CD4-positive, alpha-beta T cell treated with Interleukin-15 for 1 hour (primary cell): ENCODE results near the gene FAM234A.
"Not testable (repeated sequence)": the region's sequence is repeated elsewhere in the genome, so short reads cannot be mapped to it uniquely, and the experiment has no call there.

ENCODE experiments used
- DNase-seq: peaks from one replicate; pipeline ENCODE4 v3.0.0-alpha.2; 2020

Gene FAM234A

DNA sequence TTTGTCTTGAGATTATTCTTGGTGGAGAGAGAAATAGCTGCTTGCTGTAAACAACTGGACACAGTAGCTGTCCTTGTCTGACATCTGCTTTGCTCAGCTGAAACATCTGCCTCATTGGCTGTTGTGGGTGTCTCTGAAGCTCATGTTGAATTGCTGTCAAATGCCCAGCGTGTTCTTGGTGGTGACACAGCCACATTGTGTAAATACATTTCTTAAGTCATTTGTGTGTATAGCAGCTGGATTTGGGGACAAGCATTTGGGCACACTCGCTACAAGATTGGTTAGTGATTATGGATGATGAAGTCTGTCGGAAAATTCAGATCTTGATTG is 5.3 kb downstream of the FAM234A start:
- no peak for DNase-seq

DNA sequence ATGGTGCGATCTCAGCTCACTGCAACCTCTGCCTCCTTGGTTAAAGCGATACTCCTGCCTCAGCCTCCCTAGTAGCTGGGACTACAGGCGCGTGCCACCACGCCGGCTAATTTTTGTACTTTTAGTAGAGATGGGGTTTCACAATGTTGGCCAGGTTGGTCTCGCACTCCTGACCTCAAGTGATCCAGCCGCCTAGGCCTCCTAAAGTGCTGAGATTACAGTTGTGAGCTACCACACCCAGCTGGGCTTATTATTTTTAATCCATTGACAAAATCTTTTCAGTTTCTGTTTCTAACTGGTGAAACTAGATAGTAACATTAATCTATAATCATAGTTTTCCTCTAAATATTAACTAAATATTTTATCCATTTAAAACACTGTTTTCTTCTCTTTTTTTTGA is 5.9 kb downstream of the FAM234A start:
- DNase-seq, result no peak

DNA sequence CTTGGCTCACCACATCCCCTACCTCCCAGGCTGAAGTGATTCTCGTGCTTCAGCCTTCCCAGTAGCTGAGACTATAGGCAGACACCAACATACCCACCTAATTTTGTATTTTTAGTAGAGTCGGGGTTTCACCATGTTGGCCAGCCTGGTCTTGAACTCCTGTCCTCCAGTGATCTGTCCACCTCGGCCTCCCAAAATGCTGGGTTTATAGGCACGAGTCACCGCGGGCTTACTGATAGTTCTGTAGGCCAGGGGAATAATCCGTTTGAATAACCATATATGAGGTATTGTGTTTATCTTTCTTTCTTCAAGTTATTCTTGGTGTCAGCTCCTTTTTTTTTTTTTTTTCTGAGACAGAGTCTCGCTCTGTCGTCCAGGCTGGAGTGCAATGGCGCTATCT is 7.7 kb downstream of the FAM234A start:
- no peak for DNase-seq

DNA sequence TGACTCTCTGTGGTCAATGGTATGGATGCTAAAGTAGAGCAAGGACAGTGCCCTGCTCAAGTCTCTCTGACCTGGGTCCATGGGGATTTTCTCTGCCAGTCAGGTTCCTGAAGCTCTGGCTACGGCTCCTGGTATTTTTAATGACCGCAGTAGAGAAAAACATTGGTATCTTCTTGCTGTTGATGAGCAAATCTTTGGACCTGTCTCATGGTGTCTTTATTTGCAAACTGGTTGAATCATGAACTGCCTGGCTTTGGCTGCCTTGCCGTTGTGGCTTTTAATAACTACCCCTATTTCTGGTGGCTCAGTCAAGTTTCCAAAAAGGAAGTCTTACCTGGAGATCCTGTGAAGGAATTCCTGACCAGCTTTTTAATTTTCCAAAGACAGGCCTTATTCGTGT is 8.7 kb downstream of the FAM234A start:
- DNase-seq, result no peak

DNA sequence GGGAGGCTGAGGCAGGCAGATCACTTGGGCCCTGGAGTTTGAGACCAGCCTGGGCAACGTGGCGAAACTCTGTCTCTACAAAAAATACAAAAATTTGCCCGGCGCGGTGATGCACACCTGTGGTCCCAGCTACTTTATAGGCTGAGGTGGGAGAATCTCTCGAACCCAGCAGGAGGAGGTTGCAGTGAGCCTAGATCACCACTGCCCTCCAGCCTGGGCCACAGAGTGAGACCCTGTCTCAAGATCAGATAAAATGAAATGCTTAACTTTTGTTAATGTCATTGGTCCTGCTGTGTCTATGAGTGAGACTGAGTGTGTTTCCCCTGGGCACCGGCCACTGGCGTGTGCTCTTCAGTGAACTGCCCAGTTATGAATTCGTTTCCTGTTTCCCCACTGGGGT is 10.5 kb downstream of the FAM234A start:
- no peak for DNase-seq

DNA sequence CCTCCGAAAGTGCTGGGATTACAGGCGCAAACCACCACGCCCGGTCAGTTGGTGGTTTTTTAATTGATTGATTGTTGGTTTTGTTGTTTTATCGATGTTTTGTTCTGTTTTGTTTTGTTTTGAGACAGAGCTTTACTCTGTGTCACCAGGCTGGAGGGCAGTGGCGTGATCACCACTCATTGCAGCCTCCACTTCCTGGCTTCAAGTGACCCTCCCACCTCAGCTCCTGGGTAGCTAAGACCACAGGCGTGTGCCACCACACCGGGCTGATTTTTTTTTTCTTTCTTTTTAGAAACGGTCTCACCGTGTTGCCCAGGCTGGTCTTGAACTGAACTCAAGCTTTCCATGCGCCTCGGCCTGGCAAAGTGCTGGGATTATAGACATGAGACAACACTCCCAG is 12.4 kb downstream of the FAM234A start:
- no peak for DNase-seq

DNA sequence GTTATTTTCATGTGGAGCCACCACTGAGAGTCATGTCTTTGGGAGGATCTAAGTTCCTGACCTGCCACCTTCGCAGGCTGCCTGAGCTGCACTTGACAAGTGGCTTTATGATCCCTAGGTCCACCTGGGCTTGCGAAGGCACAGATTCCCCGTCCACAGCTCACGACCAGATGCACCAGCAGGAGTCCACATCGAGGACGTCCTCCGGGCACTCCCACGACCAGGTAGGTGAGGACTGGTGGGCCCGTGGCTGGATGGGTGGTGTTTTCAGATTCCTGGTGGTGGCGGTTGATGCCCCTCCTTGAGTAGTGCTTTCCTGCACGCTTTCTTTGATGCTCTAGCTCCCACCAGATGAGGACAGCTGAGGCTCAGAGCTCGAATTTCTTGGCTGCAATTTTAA is 14.8 kb downstream of the FAM234A start:
- no peak for DNase-seq

DNA sequence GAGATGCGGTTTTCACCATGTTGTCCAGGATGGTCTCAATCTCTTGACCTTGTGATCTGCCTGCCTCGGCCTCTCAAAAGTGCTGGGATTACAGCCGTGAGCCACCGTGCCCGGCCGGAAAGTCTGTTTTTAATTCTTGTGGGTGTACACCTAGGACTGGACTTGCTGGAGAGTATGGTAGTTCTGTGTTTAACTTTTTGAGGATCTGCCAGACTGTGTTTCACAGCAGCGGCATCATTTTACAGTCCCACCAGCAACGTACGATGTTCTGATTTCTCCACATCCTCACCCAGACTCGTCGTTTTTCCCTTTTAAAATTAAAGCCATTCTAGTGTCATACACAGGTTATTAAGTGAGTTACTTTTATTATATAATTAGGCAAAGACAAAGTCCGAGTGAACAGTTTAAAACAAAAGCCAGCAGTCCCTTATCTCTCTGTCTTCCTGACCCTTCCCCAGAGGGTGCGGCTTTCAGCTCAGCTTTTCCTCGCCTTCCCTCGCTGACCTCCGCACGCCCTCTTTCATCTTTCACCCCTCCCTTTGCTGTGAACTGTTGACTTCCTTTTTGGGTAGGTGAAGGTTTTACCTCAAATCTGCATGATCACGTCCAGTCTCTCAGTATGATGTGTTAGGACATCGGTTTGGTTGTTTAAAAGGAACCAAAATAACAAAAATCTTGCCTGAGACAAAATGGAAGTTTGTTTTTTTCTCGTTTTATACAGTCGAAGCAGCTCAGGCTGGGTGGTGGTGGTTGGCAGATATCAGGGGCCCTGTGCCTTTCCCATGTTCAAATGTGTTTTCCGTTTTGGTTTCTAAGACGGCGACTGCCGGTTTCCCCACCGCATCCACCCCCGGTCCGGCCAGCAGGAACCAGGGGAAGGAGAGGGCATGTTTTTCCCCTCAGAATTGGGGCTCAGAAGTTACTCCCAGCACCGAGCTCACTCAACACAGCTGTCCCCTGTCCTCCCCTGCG is 18.0 kb downstream of the FAM234A start:
- DNase-seq, result no peak

DNA sequence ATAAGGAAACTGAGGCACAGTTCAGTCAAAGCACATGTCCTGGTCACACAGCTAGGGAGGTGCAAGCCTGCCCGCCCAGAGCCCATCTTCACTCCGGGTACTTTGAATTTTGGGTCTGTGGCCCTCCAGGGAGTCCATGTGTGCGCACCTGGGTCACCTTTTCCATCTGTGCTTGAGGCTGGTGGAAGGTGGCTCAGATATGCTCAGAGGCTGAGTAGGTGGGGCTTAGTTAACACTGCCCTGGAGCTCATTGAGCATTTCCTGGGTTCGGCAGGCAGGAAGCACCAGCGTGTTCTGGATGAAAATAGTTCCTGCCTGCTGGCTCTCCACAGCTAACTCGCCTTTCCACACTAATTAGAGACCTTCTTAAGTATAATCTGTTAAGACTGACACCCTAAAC is 19.2 kb downstream of the FAM234A start:
- no peak for DNase-seq

DNA sequence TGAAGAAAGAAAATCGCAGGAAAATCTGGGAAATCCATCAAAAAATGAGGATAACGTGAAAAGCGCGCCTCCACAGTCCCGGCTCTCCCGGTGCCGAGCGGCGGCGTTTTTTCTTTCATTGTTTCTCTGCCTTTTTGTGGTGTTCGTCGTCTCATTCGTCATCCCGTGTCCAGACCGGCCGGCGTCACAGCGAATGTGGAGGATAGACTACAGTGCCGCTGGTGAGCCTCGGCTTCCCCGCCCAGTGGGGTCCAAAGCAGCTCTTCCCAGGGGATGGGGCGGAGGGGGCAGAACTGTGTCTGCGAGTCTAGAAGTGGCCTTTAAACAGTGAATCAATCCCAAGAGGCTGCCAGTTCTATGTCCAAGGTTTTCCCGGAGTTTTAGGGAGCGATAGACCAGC is 19.8 kb downstream of the FAM234A start:
- no peak for DNase-seq

DNA sequence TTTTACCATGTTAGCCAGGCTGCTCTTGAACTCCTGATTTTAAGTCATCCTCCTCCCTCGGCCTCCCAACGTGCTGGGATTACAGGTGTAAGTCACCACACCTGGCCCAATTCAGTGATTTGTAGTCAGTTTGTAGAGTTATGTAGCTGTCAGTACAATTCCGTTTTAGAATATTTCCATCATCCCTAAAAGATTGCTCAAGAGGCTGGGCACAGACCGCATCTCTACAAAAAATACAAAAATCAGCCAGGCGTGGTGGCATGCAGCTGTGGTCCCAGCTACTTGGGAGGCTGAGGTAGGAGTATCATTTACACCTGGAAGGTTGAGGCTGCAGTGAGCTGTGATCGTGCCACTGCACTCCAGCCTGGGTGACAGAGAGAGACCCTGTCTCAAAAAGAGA is 20.6 kb downstream of the FAM234A start:
- no peak for DNase-seq

DNA sequence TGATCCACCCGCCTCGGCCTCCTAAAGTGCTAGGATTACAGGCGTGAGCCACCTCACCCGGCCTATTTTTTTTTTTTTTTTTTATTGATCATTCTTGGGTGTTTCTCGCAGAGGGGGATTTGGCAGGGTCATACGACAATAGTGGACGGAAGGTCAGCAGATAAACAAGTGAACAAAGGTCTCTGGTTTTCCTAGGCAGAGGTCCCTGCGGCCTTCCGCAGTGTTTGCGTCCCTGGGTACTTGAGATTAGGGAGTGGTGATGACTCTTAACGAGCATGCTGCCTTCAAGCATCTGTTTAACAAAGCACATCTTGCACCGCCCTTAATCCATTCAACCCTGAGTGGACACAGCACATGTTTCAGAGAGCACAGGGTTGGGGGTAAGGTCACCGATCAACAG is 23.5 kb downstream of the FAM234A start:
- not testable (repeated sequence) for DNase-seq

DNA sequence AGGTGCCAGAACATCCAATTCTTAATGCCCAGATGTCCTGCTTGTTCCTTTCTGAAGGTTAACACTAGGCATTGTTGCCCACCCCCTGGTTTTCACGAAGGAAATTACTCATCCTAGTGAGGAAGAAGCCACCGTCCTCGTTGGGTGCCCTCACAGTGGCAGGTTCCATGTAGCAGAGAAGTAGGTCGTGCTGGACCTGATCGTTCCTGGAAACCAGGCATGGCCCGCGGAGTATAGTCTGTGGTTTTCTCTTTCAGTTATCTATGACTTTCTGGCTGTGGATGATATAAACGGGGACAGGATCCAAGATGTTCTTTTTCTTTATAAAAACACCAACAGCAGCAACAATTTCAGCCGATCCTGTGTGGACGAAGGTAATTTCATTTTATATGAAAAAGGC is 24.6 kb downstream of the FAM234A start:
- no peak for DNase-seq

DNA sequence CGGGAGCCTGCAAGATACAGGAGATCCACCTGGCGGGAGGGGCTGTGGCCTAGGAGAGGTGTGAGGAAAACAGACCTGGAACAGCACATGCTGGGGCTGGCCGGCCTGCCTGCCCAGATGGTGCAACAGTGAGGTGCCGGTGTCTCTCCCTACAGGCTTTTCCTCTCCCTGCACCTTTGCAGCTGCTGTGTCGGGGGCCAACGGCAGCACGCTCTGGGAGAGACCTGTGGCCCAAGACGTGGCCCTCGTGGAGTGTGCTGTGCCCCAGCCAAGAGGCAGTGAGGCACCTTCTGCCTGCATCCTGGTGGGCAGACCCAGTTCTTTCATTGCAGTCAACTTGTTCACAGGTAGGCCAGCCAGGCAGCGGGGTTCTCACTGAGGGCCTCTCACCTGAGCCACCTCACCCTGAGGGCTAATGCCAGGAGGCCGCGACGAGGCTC is 25.2 kb downstream of the FAM234A start:
- DNase-seq, result no peak

DNA sequence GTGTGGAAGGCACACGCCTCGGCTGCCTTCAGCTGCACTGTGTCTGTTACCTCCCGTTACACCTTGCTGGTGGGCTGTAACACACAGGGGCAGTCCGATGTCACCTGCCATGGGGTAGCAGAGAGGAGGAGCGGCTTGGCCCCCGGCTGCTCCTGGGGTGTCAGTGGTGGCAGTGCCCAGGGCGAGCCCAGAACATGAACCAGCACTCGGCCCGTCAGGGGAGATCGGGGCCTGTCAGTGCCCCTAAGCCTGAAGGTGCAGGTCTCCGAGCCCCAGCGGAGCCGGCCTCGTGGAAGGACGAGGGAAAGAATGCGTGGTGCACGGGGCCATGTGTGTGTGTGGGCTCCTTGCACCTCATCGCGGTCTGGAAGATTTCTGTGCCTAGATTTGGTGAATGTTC is 25.7 kb downstream of the FAM234A start:
- no peak for DNase-seq

DNA sequence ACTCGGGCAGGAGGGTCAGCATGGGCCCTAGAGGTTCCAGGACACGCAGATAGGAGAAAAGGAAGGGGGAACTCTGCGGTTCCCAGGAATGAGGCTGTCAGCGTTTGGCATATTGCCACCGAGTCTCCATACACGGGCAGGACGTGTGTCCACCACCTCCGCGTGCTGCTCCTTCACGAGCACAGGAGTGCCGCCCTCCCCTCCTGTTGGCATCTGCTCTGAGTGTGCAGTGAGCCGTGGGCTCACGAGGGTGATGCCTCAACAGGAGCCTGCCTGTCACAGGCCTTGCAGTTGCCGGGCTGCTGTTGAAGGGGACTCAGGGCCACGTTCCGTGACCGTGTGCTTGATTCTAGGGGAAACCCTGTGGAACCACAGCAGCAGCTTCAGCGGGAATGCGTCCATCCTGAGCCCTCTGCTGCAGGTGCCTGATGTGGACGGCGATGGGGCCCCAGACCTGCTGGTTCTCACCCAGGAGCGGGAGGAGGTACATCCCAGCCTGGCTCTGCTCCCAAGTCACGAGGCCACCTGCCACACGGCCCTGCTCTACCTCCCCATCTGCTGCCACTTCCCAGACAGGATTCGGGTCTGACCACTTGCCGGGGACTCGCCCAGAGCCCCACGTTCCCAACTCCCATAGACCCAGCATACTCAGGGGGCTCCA is 26.5 kb downstream of the FAM234A start:
- no peak for DNase-seq

DNA sequence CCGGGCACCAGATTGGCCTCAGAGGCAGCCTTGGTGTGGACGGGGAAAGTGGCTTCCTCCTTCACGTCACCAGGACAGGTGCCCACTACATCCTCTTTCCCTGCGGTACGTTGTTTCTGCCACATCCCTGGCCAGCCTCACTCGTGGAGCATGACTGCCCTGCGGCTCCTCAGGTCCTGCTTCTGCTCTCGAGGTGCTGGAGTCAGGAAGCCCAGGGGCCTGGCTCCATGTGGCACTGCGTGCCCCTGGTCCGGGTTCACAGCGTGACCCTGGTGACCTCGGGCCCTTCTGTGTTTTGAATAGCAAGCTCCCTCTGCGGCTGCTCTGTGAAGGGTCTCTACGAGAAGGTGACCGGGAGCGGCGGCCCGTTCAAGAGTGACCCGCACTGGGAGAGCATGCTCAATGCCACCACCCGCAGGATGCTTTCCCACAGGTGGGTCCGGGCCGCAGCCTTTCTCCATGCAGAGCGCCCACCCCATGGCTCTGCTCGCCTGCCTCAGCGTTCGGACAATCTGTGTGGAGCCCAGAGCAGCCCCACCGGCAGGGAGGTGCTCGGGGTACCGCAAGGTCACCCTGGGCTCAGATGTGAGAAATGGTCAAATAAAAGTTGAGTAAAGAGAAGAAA is 27.6 kb downstream of the FAM234A start:
- DNase-seq, result no peak

DNA sequence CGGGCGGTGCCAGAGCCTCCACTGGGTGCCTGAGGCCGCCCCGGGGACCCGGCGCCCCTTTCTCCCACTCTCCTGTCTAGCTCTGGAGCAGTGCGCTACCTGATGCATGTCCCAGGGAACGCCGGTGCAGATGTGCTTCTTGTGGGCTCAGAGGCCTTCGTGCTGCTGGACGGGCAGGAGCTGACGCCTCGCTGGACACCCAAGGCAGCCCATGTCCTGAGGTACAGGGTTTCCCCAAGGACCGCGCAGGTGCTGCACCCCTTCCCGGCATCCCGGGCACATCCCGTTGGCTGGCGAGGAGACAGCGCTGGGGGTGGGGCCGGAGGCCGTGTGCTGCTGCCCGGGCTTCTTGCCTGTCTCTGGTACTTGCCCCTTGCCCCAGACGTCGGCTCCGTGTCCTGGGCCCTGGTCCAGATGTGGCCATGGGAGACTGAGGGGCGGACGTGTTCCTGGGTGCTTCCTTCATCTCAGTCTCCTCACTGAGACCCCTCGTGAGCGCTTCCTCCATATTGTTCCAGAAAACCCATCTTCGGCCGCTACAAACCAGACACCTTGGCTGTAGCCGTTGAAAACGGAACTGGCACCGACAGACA is 28.7 kb downstream of the FAM234A start:
- no peak for DNase-seq

DNA sequence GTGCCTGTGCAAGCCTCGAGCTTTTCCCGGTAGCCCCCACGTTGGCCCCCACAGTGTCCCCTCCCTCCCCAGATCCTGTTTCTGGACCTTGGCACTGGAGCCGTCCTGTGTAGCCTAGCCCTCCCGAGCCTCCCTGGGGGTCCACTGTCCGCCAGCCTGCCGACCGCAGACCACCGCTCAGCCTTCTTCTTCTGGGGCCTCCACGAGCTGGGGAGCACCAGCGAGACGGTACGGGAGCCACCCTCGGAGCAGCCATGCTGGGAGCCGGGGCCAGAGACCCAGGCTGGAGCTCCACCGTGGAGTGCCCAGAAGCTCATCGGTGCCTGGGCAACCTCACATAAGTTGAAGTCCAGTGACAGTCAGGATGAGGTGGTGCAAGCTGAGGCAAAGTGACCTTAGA is 29.3 kb downstream of the FAM234A start:
- no peak for DNase-seq

DNA sequence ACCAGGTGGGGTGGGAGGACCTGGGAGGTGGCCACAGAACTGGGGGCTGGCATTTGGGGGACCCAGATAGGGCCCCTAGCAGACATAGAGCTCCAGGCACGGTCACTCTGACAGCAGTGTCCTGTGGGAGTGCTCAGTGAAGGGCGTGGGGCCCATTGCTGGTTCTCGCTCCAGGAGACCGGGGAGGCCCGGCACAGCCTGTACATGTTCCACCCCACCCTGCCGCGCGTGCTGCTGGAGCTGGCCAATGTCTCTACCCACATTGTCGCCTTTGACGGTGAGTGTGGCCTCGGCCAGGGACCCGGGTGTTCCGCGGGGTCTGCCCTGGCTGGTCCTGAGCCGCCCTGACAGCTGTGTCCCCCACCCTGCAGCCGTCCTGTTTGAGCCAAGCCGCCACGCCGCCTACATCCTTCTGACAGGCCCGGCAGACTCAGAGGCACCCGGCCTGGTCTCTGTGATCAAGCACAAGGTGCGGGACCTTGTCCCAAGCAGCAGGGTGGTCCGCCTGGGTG is 29.9 kb downstream of the FAM234A start:
- DNase-seq, result no peak

DNA sequence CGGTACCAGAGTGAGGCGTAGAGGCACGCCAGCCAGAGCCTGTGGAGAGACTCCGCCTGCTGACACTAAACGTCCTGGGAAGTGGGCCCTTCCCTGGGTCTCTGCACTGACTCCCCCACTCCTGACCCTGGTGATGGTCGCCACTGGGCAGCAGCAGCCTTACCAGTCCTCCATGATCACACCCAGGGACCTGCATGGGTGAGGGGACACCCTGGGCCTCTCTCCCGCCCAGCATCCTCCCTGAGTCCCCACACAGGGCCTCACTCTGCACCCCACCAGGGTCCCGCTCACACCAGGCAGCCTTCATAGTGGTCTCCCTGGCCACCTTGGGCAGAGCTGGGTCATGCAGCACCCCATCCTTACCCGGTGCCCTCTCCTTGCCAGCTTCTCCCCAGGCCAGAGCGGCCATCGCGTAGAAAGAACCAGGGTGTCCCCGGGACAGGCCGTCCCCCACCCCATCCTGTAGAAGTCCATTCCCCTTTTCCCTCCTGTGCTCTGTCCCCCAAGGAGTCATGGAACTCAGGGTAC is 30.4 kb downstream of the FAM234A start:
- no peak for DNase-seq

DNA sequence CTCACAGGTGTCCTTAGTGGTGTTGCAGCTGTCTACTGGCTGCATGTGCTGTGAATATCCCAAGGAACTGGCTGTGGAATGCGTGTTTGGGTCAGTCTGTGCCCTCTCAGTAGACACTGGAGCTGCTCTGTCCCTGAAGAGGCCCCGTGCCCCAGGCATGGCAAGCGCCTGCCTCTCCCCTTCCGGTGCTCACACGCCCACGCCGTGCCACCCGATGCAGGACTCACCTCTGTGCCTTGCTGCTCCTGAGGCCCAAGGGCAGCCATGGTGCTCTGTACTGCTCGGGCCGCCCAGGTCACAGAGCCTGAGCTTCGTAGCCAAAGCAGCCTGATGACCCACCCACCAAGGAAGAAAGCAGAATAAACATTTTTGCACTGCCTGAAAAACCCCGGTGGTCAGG is 31.1 kb downstream of the FAM234A start:
- no peak for DNase-seq
